Fibroblast of the conjunctiva (primary cell): ENCODE data around the gene NUDT3.
A peak's percentile ranks its signal among the peaks of the same experiment; 100 is the strongest.
"Not testable (repeated sequence)": the region's sequence is repeated elsewhere in the genome, so short reads cannot be mapped to it uniquely, and the experiment has no call there.

Experiments used
- DNase-seq: peaks from one replicate; pipeline ENCODE4 v3.0.0-alpha.2; 2010; ENCODE audit warnings: low read depth

NUDT3 gene

GRCh38 chr6:34249469-34250261 is 142.8 kb downstream of the NUDT3 start:
- DNase-seq: no peak

GRCh38 chr6:34248727-34249468 is 143.6 kb downstream of the NUDT3 start, which contains the start of gene SMIM29:
SMIM29 (minus strand) TSS chr6:34249006; CDS start chr6:34247791, 1,215 bp downstream.
- DNase-seq: peak; percentile 88

- no peak for DNase-seq
These were observed 144.2 kb downstream of the NUDT3 start for GRCh38 chr6:34248198-34248726.

- no peak for DNase-seq
These were observed 144.8 kb downstream of the NUDT3 start for GRCh38 chr6:34247481-34248197.

GRCh38 chr6:34246563-34247391 is 145.7 kb downstream of the NUDT3 start:
- no peak for DNase-seq

GRCh38 chr6:34246249-34246562 is 146.3 kb downstream of the NUDT3 start:
- no peak for DNase-seq

GRCh38 chr6:34245761-34246140 is 146.7 kb downstream of the NUDT3 start:
- not testable (repeated sequence) for DNase-seq

- not testable (repeated sequence) for DNase-seq
These were observed 147.3 kb downstream of the NUDT3 start for GRCh38 chr6:34245032-34245760.

- DNase-seq: peak; percentile 81
These were observed 148.3 kb downstream of the NUDT3 start for GRCh38 chr6:34243901-34244884.

- DNase-seq: no peak
These were observed 149.2 kb downstream of the NUDT3 start for GRCh38 chr6:34243131-34243771.

- DNase-seq: no peak
These were observed 150.0 kb downstream of the NUDT3 start for GRCh38 chr6:34242252-34243130.

- no peak for DNase-seq
These were observed 150.9 kb downstream of the NUDT3 start for GRCh38 chr6:34241351-34242215.

- no peak for DNase-seq
These were observed 151.9 kb downstream of the NUDT3 start for GRCh38 chr6:34240329-34241248.

- no peak for DNase-seq
These were observed 152.6 kb downstream of the NUDT3 start for GRCh38 chr6:34239893-34240292.

GRCh38 chr6:34239500-34239825 is 153.0 kb downstream of the NUDT3 start:
- no peak for DNase-seq
